ENCODE data around the gene UBTD2.
A peak's percentile ranks its signal among the peaks of the same experiment; 100 is the strongest.

Gene UBTD2

DNA sequence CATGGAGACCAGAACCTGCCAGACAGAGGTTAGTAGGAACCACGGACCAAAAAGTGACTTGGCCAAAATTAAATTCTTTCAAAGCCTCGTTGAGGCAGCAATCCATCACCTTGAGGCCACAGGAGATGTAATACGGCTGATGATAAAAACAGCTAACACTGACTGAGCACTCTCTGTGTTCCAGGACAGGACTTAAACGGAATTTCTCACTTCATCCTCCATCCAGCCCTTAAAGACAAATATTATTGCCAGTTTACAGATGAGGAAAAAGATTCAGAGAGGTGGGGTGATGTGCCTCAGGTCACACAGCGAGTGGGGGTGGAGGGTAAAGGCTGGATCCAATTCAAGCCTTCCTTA is 120.6 kb downstream of the UBTD2 start:
- Histone ChIP-seq H3K4me3 (ENCODE audit: low read depth, low read length) (no peak overlapping the region), H3K9me3 (ENCODE audit: control insufficient read depth, insufficient read depth, low read depth, low read length) (no peaks in the 10 kb centered on the region), H3K36me3 (ENCODE audit: control insufficient read depth in 2 of 2, insufficient read depth in 1 of 2, low read length in 2 of 2) (no peaks in the 10 kb centered on the region), H3K27ac (ENCODE audit: extremely low read depth, low read depth, low read length) (no peak overlapping the region), H3K4me1 (ENCODE audit: control insufficient read depth, insufficient read depth, low read length) (no peaks in the 10 kb centered on the region)
- ChIA-PET CTCF (interaction anchor here (0.5 kb wide), 1 partner anchor 7 kb away, joined by 3 read pairs; no protein-coding TSS in a partner anchor), POLR2A (interaction anchor here (1.2 kb wide), 1 partner anchor 10 kb away, joined by 3 read pairs; no protein-coding TSS in a partner anchor)
- TF ChIP-seq GLI4 (tag by site-specific recombination; IDR thresholded peaks at IDR 0.05) (no peak), ZNF768 (tag by site-specific recombination; IDR thresholded peaks at IDR 0.05) (peak; percentile 38; the same call in 1 of the 2 replicates)

GRCh38 chr5:172162323-172162986 is 121.1 kb downstream of the UBTD2 start:
- Histone ChIP-seq H3K36me3 (ENCODE audit: control insufficient read depth in 2 of 2, insufficient read depth in 1 of 2, low read length in 2 of 2) (no peaks in the 10 kb centered on the region), H3K4me3 (ENCODE audit: low read depth, low read length) (no peak overlapping the region), H3K27ac (ENCODE audit: extremely low read depth, low read depth, low read length) (no peak overlapping the region), H3K4me1 (ENCODE audit: control insufficient read depth, insufficient read depth, low read length) (no peaks in the 10 kb centered on the region), H3K9me3 (ENCODE audit: control insufficient read depth, insufficient read depth, low read depth, low read length) (no peaks in the 10 kb centered on the region)
- ChIA-PET POLR2A (interaction anchor here (1.2 kb wide), 1 partner anchor 11 kb away, joined by 3 read pairs; no protein-coding TSS in a partner anchor), CTCF (interaction anchor here (0.5 to 1.0 kb wide), 2 partner anchors 8 to 12 kb away, joined by 3 to 6 read pairs; no protein-coding TSS in a partner anchor)
- no peak for TF ChIP-seq ZNF292 (tag by site-specific recombination; IDR thresholded peaks at IDR 0.05; ENCODE audit: borderline replicate concordance, low read depth)
- TF ChIP-seq ZBTB7A (tag by site-specific recombination; IDR thresholded peaks at IDR 0.05; ENCODE audit: low read depth): no peak
- no peak for TF ChIP-seq ZNF830 (tag by site-specific recombination; IDR thresholded peaks at IDR 0.05; ENCODE audit: low read depth)
- TF ChIP-seq ZNF585B (tag by site-specific recombination; IDR thresholded peaks at IDR 0.05): no peak
- no peak for TF ChIP-seq KLF9 (tag by site-specific recombination; IDR thresholded peaks at IDR 0.05; ENCODE audit: low read depth)
- TF ChIP-seq ZNF121 (tag by site-specific recombination; IDR thresholded peaks at IDR 0.05): no peak
- TF ChIP-seq, protein P1, sequence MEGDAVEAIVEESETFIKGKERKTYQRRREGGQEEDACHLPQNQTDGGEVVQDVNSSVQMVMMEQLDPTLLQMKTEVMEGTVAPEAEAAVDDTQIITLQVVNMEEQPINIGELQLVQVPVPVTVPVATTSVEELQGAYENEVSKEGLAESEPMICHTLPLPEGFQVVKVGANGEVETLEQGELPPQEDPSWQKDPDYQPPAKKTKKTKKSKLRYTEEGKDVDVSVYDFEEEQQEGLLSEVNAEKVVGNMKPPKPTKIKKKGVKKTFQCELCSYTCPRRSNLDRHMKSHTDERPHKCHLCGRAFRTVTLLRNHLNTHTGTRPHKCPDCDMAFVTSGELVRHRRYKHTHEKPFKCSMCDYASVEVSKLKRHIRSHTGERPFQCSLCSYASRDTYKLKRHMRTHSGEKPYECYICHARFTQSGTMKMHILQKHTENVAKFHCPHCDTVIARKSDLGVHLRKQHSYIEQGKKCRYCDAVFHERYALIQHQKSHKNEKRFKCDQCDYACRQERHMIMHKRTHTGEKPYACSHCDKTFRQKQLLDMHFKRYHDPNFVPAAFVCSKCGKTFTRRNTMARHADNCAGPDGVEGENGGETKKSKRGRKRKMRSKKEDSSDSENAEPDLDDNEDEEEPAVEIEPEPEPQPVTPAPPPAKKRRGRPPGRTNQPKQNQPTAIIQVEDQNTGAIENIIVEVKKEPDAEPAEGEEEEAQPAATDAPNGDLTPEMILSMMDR (tag by site-specific recombination; IDR thresholded peaks at IDR 0.05): peak; percentile 32; the same call in 1 of the 2 replicates
- TF ChIP-seq ZNF366 (tag by site-specific recombination; conservative IDR thresholded peaks at IDR 0.05): no peak
- TF ChIP-seq ZNF600 (tag by site-specific recombination; IDR thresholded peaks at IDR 0.05): no peak
- 0 out of 2 replicates have a peak, but pooled peaks have one; percentile 8 for TF ChIP-seq PRDM1 (tag by site-specific recombination; IDR thresholded peaks at IDR 0.05)

- Histone ChIP-seq H3K4me1 (ENCODE audit: control insufficient read depth, insufficient read depth, low read length) (no peaks in the 10 kb centered on the region), H3K27ac (ENCODE audit: extremely low read depth, low read depth, low read length) (no peak overlapping the region), H3K4me3 (ENCODE audit: low read depth, low read length) (no peak overlapping the region), H3K36me3 (ENCODE audit: control insufficient read depth in 2 of 2, insufficient read depth in 1 of 2, low read length in 2 of 2) (no peaks in the 10 kb centered on the region), H3K9me3 (ENCODE audit: control insufficient read depth, insufficient read depth, low read depth, low read length) (no peaks in the 10 kb centered on the region)
- ChIA-PET POLR2A (no interaction called here), CTCF (no interaction called here)
- no peak for TF ChIP-seq ZNF785 (tag by site-specific recombination; IDR thresholded peaks at IDR 0.05)
- TF ChIP-seq, protein P2, sequence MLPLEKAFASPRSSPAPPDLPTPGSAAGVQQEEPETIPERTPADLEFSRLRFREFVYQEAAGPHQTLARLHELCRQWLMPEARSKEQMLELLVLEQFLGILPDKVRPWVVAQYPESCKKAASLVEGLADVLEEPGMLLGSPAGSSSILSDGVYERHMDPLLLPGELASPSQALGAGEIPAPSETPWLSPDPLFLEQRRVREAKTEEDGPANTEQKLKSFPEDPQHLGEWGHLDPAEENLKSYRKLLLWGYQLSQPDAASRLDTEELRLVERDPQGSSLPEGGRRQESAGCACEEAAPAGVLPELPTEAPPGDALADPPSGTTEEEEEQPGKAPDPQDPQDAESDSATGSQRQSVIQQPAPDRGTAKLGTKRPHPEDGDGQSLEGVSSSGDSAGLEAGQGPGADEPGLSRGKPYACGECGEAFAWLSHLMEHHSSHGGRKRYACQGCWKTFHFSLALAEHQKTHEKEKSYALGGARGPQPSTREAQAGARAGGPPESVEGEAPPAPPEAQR (tag by site-specific recombination; IDR thresholded peaks at IDR 0.05): no peak
- TF ChIP-seq ZNF324 (tag by site-specific recombination; IDR thresholded peaks at IDR 0.05): no peak
- no peak for TF ChIP-seq YY2 (tag by site-specific recombination; IDR thresholded peaks at IDR 0.05)
These were observed 123.1 kb downstream of the UBTD2 start for GRCh38 chr5:172160506-172160905.
